Natural killer cell (primary cell): Measurements from ENCODE around the gene MYH10. TPM values are rescaled to one million over a fixed set of nuclear protein-coding genes. Genes with fewer than 3 reads are reported as not detected.

Source experiments
- ATAC-seq, 3 donors: fragments of 150-1000 bp in 2 of 3; fragments of 200-7000 bp in 1 of 3; cut with Tn5 transposase; 1 replicate in 1 of 3; 2 replicates in 2 of 3; pipeline ENCODE4 v1.10.0; 2021; ENCODE audit warnings: mild to moderate bottlenecking in 2 of 3, moderate library complexity in 2 of 3
- DNase-seq, 2 donors: peaks; one replicate each; pipeline versions ENCODE4 v3.0.0 to v3.0.0-alpha.2; 2013 to 2021; ENCODE audit warnings: mixed read lengths in 1 of 2
- H3K27ac ChIP-seq: one replicate; pipeline ENCODE4 v1.5.1; 2013; ENCODE audit warnings: mild to moderate bottlenecking, low read length
- H3K27me3 ChIP-seq: one replicate; pipeline ENCODE4 v1.6.1; 2013; ENCODE audit warnings: low read length; ENCODE audit not compliant: control insufficient read depth, insufficient read depth
- H3K36me3 ChIP-seq: one replicate; pipeline ENCODE4 v1.6.1; 2013; ENCODE audit warnings: low read length; ENCODE audit not compliant: control insufficient read depth, insufficient read depth
- H3K4me1 ChIP-seq: one replicate; pipeline ENCODE4 v1.6.1; 2013; ENCODE audit warnings: low read length; ENCODE audit not compliant: control insufficient read depth, insufficient read depth
- H3K4me3 ChIP-seq: one replicate; pipeline ENCODE4 v1.5.1; 2013; ENCODE audit warnings: low read length
- H3K9me3 ChIP-seq: one replicate; pipeline ENCODE4 v1.6.1; 2013; ENCODE audit warnings: low read length; ENCODE audit not compliant: control insufficient read depth, insufficient read depth
- H3K27ac Mint-ChIP-seq, 2 donors: one replicate each; pipeline ENCODE4 v1.8.0; 2022; ENCODE audit warnings: mild to moderate bottlenecking in 2 of 2, mixed read lengths in 2 of 2, moderate library complexity in 1 of 2
- H3K27me3 Mint-ChIP-seq, 2 donors: one replicate each; pipeline ENCODE4 v1.8.0; 2022; ENCODE audit warnings: low read depth in 2 of 2, mixed read lengths in 2 of 2
- H3K36me3 Mint-ChIP-seq: one replicate; pipeline ENCODE4 v1.8.0; 2022; ENCODE audit warnings: mixed read lengths
- H3K4me1 Mint-ChIP-seq, 2 donors: one replicate each; pipeline ENCODE4 v1.8.0; 2022; ENCODE audit warnings: mixed read lengths in 2 of 2
- H3K4me3 Mint-ChIP-seq: one replicate; pipeline ENCODE4 v1.8.0; 2022; ENCODE audit warnings: mild to moderate bottlenecking, moderate library complexity, mixed read lengths
- H3K9me3 Mint-ChIP-seq, 2 donors: one replicate each; pipeline ENCODE4 v1.8.0; 2022; ENCODE audit warnings: mixed read lengths in 2 of 2
- WGBS: methylation state at CpG from one replicate; pipeline ENCODE4 v1.1.7; 2013; ENCODE audit warnings: missing lambda C conversion rate; ENCODE audit not compliant: insufficient coverage; 5-methylcytosine and 5-hydroxymethylcytosine counted together
- intact Hi-C: fragments of 100-400 bp; cut with micrococcal nuclease; formaldehyde crosslinking; loops from one replicate; pipeline ENCODE4 v1.14.2; 2022
- total RNA-seq, 4 donors: library from RNA; stranded (reverse); fragments of 120-200 nt in 1 of 4; gene quantifications; one replicate each; pipeline versions ENCODE4 v1.2.3 to v1.2.4, GENCODE V29; 2013 to 2022
- TF ChIP-seq, protein P1 (sequence below): fragments of 200-600 bp; IDR thresholded peaks from one replicate; pipeline ENCODE4 v1.8.0; 2022; ENCODE audit warnings: antibody characterized with exemption

MYH10 gene
- total RNA-seq, 3 donors from 2014 or later (not counting 1 experiment from before 2014, with no cell fraction given): 0.28 to 1.5 (median 1.0) TPM

DNA sequence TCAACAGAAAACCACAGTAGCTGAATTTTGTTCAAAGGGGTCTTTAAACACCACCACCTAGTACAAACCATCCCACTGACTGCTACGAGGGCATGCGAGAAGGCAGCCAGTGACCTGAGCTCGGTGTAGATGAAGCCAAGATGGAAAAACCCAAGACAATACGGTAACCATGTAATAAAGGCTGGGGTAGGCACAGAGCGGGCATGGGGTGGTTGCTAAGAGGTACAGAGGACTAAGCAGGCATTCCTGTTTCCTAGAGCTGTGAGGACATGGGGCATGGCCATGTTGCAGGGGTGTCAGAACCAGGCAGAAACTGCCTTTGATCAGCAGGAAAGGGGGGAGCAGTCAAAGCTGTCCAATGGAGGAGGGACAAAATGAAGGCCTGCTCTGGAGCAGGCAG, 142.8 kb downstream of the MYH10 start:
- H3K9me3 ChIP-seq: no peaks in the 10 kb centered on the region
- H3K36me3 ChIP-seq: no peaks in the 10 kb centered on the region
- no peaks in the 10 kb centered on the region for H3K4me1 ChIP-seq
- ATAC-seq (no peak), DNase-seq (no peak)
- H3K9me3 Mint-ChIP-seq: no peaks in the 10 kb centered on the region
- H3K4me1 Mint-ChIP-seq: peaks cover 4 to 5% of the 10 kb centered on the region in 2 donors
- H3K4me3 ChIP-seq: no peak overlapping the region
- WGBS: 90% methylated on average over 5 of the region's 5 CpGs
- H3K27ac Mint-ChIP-seq: no peak overlapping the region
- no peaks in the 10 kb centered on the region for H3K27me3 ChIP-seq
- TF ChIP-seq, protein P1, sequence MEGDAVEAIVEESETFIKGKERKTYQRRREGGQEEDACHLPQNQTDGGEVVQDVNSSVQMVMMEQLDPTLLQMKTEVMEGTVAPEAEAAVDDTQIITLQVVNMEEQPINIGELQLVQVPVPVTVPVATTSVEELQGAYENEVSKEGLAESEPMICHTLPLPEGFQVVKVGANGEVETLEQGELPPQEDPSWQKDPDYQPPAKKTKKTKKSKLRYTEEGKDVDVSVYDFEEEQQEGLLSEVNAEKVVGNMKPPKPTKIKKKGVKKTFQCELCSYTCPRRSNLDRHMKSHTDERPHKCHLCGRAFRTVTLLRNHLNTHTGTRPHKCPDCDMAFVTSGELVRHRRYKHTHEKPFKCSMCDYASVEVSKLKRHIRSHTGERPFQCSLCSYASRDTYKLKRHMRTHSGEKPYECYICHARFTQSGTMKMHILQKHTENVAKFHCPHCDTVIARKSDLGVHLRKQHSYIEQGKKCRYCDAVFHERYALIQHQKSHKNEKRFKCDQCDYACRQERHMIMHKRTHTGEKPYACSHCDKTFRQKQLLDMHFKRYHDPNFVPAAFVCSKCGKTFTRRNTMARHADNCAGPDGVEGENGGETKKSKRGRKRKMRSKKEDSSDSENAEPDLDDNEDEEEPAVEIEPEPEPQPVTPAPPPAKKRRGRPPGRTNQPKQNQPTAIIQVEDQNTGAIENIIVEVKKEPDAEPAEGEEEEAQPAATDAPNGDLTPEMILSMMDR: no peak
- intact Hi-C loops: no loop called here
- H3K36me3 Mint-ChIP-seq: peaks cover 15% of the 10 kb centered on the region
- no peak overlapping the region for H3K4me3 Mint-ChIP-seq
- no peak overlapping the region for H3K27ac ChIP-seq
- H3K27me3 Mint-ChIP-seq: no peaks in the 10 kb centered on the region

DNA sequence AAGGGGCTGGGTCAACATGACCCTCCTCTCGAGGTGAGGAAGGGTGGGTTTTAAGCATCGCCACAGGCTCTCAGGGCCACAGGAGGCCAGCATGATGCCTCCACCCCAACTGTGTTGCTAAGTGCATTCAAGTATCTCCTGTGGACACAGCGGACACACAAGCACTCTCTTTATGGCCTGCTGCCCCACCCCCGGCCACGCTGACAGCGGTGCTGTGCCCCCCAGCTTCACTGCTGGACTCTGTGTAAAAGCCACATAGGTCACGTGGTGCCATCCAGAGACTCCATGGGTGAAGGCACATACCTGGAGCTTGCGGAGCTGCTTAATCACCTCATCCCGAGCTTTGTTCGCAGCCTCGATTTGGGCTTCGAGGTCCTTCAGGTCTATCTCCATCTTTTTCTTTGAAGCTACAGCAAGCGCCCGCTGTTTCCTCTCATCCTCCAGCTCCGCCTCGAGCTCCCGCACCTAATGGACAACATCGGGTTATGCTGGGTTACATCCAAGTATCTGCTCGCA, 143.3 kb downstream of the MYH10 start:
- no peaks in the 10 kb centered on the region for H3K4me1 ChIP-seq
- H3K4me1 Mint-ChIP-seq: peaks cover 4 to 5% of the 10 kb centered on the region in 2 donors
- H3K27ac ChIP-seq: no peak overlapping the region
- TF ChIP-seq, protein P1: no peak
- H3K36me3 ChIP-seq: no peaks in the 10 kb centered on the region
- no peak for DNase-seq
- intact Hi-C loops: no loop called here
- 91% methylated on average over 19 of the region's 19 CpGs for WGBS
- ATAC-seq: no peak
- H3K27ac Mint-ChIP-seq: no peak overlapping the region
- no peaks in the 10 kb centered on the region for H3K27me3 ChIP-seq
- H3K36me3 Mint-ChIP-seq: peaks cover 18% of the 10 kb centered on the region
- H3K9me3 ChIP-seq: no peaks in the 10 kb centered on the region
- no peaks in the 10 kb centered on the region for H3K9me3 Mint-ChIP-seq
- no peaks in the 10 kb centered on the region for H3K27me3 Mint-ChIP-seq
- no peak overlapping the region for H3K4me3 Mint-ChIP-seq
- no peak overlapping the region for H3K4me3 ChIP-seq

DNA sequence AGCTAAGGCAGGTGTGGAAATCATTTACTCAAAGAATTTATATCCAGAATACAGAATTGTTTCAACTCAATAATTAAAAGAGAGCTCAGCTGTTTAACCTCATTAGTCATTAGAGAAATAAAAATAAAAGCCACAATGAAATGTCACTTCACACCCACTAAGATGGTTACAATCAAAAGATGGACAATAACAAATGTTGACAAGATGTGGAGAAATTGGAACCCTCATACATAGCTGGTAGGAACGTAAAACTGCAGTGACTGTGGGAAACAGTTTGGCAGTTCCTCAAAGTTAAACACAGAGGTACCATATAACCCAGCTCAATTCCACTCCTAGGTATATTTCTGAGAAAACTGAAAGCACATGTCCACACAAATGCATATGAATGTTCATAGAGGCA, 145.0 kb downstream of the MYH10 start:
- TF ChIP-seq, protein P1: no peak
- DNase-seq: no peak
- Histone ChIP-seq H3K4me3 (no peak overlapping the region), H3K27ac (no peak overlapping the region), H3K36me3 (peaks cover 6% of the 10 kb centered on the region), H3K4me1 (no peaks in the 10 kb centered on the region), H3K9me3 (no peaks in the 10 kb centered on the region), H3K27me3 (no peaks in the 10 kb centered on the region)
- H3K27me3 Mint-ChIP-seq: no peaks in the 10 kb centered on the region
- H3K36me3 Mint-ChIP-seq: peaks cover 18% of the 10 kb centered on the region
- no peak for ATAC-seq
- H3K9me3 Mint-ChIP-seq: no peaks in the 10 kb centered on the region
- intact Hi-C loops: no loop called here
- H3K4me3 Mint-ChIP-seq: no peak overlapping the region
- WGBS: 100% methylated on average over 1 of the region's 1 CpG
- H3K4me1 Mint-ChIP-seq: peaks cover under 1 to 5% of the 10 kb centered on the region in 2 donors
- no peak overlapping the region for H3K27ac Mint-ChIP-seq

DNA sequence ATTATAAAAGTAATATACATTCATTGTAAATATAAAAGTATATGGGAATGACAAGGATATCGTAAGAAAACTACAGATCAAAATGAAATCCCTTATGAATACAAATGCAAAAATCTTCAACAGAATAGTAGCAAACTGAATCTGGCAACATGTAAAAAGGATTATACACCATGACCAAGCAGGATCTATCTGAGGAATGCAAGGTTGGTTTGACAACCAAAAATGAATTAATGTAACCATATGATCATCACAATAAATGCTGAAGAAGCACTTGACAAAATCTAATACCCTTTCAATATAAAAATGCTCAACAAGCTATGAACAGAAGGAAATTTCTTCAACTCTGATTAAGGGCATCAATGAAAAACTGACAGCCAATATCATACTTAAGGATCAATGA, 146.1 kb downstream of the MYH10 start:
- Histone ChIP-seq H3K4me3 (no peak overlapping the region), H3K9me3 (no peaks in the 10 kb centered on the region), H3K36me3 (peaks cover 6% of the 10 kb centered on the region), H3K4me1 (no peaks in the 10 kb centered on the region), H3K27me3 (no peaks in the 10 kb centered on the region), H3K27ac (no peak overlapping the region)
- TF ChIP-seq, protein P1: no peak
- no peak overlapping the region for H3K4me3 Mint-ChIP-seq
- no peaks in the 10 kb centered on the region for H3K9me3 Mint-ChIP-seq
- no CpG with 5 or more reads among the region's 1 CpG for WGBS
- no peaks in the 10 kb centered on the region for H3K27me3 Mint-ChIP-seq
- ATAC-seq: no peak
- peaks cover 18% of the 10 kb centered on the region for H3K36me3 Mint-ChIP-seq
- intact Hi-C loops: no loop called here
- DNase-seq: no peak
- H3K27ac Mint-ChIP-seq: no peak overlapping the region
- peaks cover 0 to 5% of the 10 kb centered on the region in 2 donors for H3K4me1 Mint-ChIP-seq
